WTC11 (cell line): ENCODE results near the gene MNAT1.

Experiments
- ATF1 ChIP-seq: sonication (generic); formaldehyde crosslinking; IDR thresholded peaks from 2 replicates; pipeline ENCODE4 v1.8.1; 2023; ENCODE audit warnings: mild to moderate bottlenecking, moderate library complexity, missing genetic modification reagents
- TF ChIP-seq, protein P1 (sequence below): fragments of 200-600 bp; IDR thresholded peaks from 2 replicates; pipeline ENCODE4 v1.8.0; 2022; ENCODE audit warnings: antibody characterized with exemption
- TF ChIP-seq, protein P2 (sequence below): sonication (generic); formaldehyde crosslinking; conservative IDR thresholded peaks from 2 replicates; pipeline ENCODE4 v1.8.1; 2023; ENCODE audit warnings: mild to moderate bottlenecking, low read depth, missing genetic modification reagents, moderate library complexity

DNA sequence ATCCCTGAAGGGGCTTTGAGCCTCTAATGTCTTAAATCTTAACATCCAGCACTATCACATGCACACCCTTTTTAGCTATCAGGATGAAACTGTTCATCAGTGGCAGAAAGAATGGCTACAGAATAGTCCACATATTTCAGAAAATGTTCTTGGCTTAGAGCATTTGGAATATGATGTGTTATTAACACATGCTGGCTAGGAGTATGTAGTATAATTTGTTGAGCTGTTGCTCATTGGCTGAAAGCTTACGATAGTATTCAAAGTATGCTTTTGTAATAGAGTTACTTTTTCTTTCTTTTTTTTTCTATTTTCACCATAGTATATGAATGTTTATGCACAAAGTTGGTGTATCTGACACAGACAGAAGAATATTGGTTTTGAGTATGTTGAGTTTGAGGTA lies 55.1 kb downstream of the MNAT1 start:
- TF ChIP-seq ATF1 (CRISPR knock-in tag) = no peak
- TF ChIP-seq, protein P1, sequence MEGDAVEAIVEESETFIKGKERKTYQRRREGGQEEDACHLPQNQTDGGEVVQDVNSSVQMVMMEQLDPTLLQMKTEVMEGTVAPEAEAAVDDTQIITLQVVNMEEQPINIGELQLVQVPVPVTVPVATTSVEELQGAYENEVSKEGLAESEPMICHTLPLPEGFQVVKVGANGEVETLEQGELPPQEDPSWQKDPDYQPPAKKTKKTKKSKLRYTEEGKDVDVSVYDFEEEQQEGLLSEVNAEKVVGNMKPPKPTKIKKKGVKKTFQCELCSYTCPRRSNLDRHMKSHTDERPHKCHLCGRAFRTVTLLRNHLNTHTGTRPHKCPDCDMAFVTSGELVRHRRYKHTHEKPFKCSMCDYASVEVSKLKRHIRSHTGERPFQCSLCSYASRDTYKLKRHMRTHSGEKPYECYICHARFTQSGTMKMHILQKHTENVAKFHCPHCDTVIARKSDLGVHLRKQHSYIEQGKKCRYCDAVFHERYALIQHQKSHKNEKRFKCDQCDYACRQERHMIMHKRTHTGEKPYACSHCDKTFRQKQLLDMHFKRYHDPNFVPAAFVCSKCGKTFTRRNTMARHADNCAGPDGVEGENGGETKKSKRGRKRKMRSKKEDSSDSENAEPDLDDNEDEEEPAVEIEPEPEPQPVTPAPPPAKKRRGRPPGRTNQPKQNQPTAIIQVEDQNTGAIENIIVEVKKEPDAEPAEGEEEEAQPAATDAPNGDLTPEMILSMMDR = no peak
- TF ChIP-seq, protein P2, sequence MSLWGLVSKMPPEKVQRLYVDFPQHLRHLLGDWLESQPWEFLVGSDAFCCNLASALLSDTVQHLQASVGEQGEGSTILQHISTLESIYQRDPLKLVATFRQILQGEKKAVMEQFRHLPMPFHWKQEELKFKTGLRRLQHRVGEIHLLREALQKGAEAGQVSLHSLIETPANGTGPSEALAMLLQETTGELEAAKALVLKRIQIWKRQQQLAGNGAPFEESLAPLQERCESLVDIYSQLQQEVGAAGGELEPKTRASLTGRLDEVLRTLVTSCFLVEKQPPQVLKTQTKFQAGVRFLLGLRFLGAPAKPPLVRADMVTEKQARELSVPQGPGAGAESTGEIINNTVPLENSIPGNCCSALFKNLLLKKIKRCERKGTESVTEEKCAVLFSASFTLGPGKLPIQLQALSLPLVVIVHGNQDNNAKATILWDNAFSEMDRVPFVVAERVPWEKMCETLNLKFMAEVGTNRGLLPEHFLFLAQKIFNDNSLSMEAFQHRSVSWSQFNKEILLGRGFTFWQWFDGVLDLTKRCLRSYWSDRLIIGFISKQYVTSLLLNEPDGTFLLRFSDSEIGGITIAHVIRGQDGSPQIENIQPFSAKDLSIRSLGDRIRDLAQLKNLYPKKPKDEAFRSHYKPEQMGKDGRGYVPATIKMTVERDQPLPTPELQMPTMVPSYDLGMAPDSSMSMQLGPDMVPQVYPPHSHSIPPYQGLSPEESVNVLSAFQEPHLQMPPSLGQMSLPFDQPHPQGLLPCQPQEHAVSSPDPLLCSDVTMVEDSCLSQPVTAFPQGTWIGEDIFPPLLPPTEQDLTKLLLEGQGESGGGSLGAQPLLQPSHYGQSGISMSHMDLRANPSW (CRISPR knock-in tag) = no peak
